ENCODE data around the gene RHOT2.

DNA sequence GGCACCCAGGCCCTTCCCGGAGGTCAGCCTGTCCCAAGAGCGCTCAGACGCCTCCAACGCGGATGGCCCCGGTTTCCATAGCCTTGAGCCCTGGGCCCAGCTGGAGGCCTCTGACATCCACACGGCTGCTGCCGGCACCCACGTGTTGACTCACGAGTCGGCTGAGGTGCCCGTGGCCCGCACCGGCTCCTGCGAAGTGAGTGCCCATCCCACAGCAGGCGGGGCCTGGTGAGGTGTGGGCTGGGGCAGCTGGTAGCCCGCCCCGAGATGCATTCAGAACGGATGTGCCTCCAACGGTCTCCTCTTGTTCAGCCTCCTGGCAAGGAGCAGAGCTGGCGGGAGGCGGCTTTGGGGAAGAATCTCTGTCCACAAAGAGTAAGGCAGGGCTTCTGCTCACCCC is 16.1 kb upstream of the RHOT2 start:
- TF ChIP-seq EZH2 (IDR thresholded peaks at IDR 0.05) = no peak
- TF ChIP-seq, protein P1, sequence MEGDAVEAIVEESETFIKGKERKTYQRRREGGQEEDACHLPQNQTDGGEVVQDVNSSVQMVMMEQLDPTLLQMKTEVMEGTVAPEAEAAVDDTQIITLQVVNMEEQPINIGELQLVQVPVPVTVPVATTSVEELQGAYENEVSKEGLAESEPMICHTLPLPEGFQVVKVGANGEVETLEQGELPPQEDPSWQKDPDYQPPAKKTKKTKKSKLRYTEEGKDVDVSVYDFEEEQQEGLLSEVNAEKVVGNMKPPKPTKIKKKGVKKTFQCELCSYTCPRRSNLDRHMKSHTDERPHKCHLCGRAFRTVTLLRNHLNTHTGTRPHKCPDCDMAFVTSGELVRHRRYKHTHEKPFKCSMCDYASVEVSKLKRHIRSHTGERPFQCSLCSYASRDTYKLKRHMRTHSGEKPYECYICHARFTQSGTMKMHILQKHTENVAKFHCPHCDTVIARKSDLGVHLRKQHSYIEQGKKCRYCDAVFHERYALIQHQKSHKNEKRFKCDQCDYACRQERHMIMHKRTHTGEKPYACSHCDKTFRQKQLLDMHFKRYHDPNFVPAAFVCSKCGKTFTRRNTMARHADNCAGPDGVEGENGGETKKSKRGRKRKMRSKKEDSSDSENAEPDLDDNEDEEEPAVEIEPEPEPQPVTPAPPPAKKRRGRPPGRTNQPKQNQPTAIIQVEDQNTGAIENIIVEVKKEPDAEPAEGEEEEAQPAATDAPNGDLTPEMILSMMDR (IDR thresholded peaks at IDR 0.05) = no peak
- TF ChIP-seq EZH2phosphoT487 (IDR thresholded peaks at IDR 0.05) = no peak

Data from neural progenitor cell (in vitro differentiated cells).